NAMALWA (cell line): Measurements from ENCODE around the gene CUL7.

Experiments
- DNase-seq: peaks from one replicate; pipeline ENCODE4 v3.0.0-alpha.2; 2015; ENCODE audit warnings: low spot score

Gene CUL7

GRCh38 chr6:43077333-43077809, 23.7 kb upstream of the CUL7 start:
- DNase-seq = no peak

GRCh38 chr6:43076464-43077332, 23.0 kb upstream of the CUL7 start:
- no peak for DNase-seq

- peak; percentile 64 for DNase-seq
Observed at GRCh38 chr6:43075670-43076463, 22.2 kb upstream of the CUL7 start, which contains the start of gene PTK7. Gene PTK7 (plus strand): TSS chr6:43076314. CDS start chr6:43076489, 175 bp downstream.

GRCh38 chr6:43074847-43075669, 21.4 kb upstream of the CUL7 start:
- no peak for DNase-seq

- peak; percentile 79 for DNase-seq
Observed at GRCh38 chr6:43070028-43070632, 16.5 kb upstream of the CUL7 start.

GRCh38 chr6:43062818-43063217, 9.2 kb upstream of the CUL7 start:
- no peak for DNase-seq

GRCh38 chr6:43061861-43062260, 8.2 kb upstream of the CUL7 start:
- no peak for DNase-seq

- no peak for DNase-seq
Observed at GRCh38 chr6:43060755-43061633, 7.3 kb upstream of the CUL7 start.

GRCh38 chr6:43060034-43060754, 6.5 kb upstream of the CUL7 start:
- DNase-seq = no peak

- peak; percentile 99 for DNase-seq
Observed at GRCh38 chr6:43059168-43060033, 5.8 kb upstream of the CUL7 start, which contains the start of the genes KLC4 and MRPL2. Gene KLC4 (plus strand): TSS chr6:43059631. CDS start chr6:43061336, 1,705 bp downstream. Gene MRPL2 (minus strand): TSS chr6:43059434. CDS start chr6:43059381, 53 bp downstream.

- peak; percentile 34 for DNase-seq
Observed at GRCh38 chr6:43058531-43058930, 4.9 kb upstream of the CUL7 start.

GRCh38 chr6:43055966-43056365, 2.3 kb upstream of the CUL7 start:
- DNase-seq = no peak

- peak; percentile 20 for DNase-seq
Observed at GRCh38 chr6:43054206-43054943, 724 bp upstream of the CUL7 start.

- DNase-seq = no peak
Observed at GRCh38 chr6:43052842-43053544, 658 bp downstream of the CUL7 start.

GRCh38 chr6:43052225-43052841, 1.3 kb downstream of the CUL7 start:
- no peak for DNase-seq

- no peak for DNase-seq
Observed at GRCh38 chr6:43050981-43051380, 2.7 kb downstream of the CUL7 start.

- no peak for DNase-seq
Observed at GRCh38 chr6:43047998-43048397, 5.7 kb downstream of the CUL7 start.
